Rectal smooth muscle tissue (tissue), 1 donor: ENCODE data around the gene NRP2.

ENCODE experiments used
- H3K27ac ChIP-seq: one replicate; pipeline ENCODE4 v1.7.0; 2013; ENCODE audit warnings: low read depth, low read length, inconsistent platforms
- H3K27me3 ChIP-seq: one replicate; pipeline ENCODE4 v1.7.0; 2013; ENCODE audit warnings: low read length; ENCODE audit not compliant: control insufficient read depth, insufficient read depth
- H3K36me3 ChIP-seq: one replicate; pipeline ENCODE4 v1.7.0; 2013; ENCODE audit warnings: low read length; ENCODE audit not compliant: control insufficient read depth, insufficient read depth
- H3K4me1 ChIP-seq: one replicate; pipeline ENCODE4 v1.7.0; 2013; ENCODE audit warnings: low read length; ENCODE audit not compliant: control insufficient read depth, insufficient read depth
- H3K4me3 ChIP-seq: one replicate; pipeline ENCODE4 v1.7.0; 2013; ENCODE audit warnings: low read length
- H3K9ac ChIP-seq: one replicate; pipeline ENCODE4 v1.7.0; 2013; ENCODE audit warnings: low read length

The NRP2 gene

DNA sequence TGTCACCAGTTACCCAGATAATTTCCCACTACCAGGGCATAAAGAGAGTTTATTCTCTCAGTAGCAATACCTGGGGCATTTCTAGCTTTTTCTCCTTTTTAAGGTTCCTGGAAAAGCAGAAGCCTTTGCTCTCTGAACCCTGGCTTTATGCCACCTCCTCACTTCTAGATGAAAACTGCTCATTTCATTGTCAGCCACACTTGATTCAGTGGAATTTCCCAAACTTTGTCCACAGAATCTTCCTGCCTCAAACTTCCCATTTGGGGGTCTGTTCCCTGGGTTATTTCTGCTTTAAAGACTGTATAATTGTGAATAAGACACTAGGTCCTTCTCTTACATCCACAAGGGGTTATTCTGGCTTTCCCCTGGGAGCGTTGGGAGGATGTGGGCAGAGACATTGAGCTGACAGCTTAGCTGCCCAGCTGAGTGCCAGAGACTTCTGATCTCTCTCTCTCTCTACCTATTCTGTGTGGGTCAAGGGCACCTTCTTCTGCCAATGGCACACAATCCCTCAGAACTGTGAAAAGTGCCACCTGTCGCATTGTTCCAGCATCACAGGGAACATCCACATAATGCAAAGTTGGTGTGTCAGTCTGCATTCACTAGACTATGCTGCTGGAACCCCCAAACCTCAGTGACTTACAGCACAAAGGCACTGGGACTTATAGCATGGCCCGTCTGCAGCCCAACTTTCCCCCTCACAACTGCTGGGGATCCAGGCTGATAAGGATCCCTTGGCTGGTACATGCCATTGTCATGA, 19.9 kb upstream of the NRP2 start:
- H3K27me3 ChIP-seq, result peaks cover 2% of the 10 kb centered on the region
- H3K9ac ChIP-seq, result no peak overlapping the region
- H3K27ac ChIP-seq, result no peak overlapping the region
- H3K4me3 ChIP-seq, result no peak overlapping the region
- H3K4me1 ChIP-seq, result peaks cover 11% of the 10 kb centered on the region
- no peaks in the 10 kb centered on the region for H3K36me3 ChIP-seq

DNA sequence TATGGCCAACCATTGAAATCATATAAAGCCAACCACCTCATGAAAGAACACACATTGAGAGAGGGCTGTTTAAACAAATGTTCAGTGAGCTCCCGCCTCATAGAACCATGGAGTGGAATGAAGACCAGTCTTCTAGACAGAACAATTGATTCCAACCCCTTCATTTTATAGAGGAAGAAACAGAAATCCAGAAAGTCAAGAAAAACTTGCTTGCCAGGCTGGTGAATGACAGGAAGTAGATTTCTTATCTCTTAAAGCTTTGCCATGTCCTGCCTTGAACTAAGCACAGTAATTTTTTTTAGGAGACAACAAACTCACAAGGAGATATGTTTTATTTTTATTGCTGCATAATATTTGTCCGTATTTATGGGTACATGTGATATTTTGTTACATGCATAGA, 16.5 kb upstream of the NRP2 start:
- H3K9ac ChIP-seq, result no peak overlapping the region
- no peaks in the 10 kb centered on the region for H3K4me1 ChIP-seq
- no peaks in the 10 kb centered on the region for H3K36me3 ChIP-seq
- no peak overlapping the region for H3K4me3 ChIP-seq
- H3K27me3 ChIP-seq, result peaks cover 2% of the 10 kb centered on the region
- H3K27ac ChIP-seq, result no peak overlapping the region

- H3K4me1 ChIP-seq, result no peaks in the 10 kb centered on the region
- no peaks in the 10 kb centered on the region for H3K27me3 ChIP-seq
- H3K4me3 ChIP-seq, result no peak overlapping the region
- no peaks in the 10 kb centered on the region for H3K36me3 ChIP-seq
- no peak overlapping the region for H3K27ac ChIP-seq
- no peak overlapping the region for H3K9ac ChIP-seq
Observed at GRCh38 chr2:205670292-205670691, 12.0 kb upstream of the NRP2 start.

- Histone ChIP-seq H3K27me3 (no peaks in the 10 kb centered on the region), H3K4me1 (no peaks in the 10 kb centered on the region), H3K27ac (no peak overlapping the region), H3K36me3 (no peaks in the 10 kb centered on the region), H3K9ac (no peak overlapping the region), H3K4me3 (no peak overlapping the region)
Observed at GRCh38 chr2:205673312-205673711, 9.0 kb upstream of the NRP2 start.

DNA sequence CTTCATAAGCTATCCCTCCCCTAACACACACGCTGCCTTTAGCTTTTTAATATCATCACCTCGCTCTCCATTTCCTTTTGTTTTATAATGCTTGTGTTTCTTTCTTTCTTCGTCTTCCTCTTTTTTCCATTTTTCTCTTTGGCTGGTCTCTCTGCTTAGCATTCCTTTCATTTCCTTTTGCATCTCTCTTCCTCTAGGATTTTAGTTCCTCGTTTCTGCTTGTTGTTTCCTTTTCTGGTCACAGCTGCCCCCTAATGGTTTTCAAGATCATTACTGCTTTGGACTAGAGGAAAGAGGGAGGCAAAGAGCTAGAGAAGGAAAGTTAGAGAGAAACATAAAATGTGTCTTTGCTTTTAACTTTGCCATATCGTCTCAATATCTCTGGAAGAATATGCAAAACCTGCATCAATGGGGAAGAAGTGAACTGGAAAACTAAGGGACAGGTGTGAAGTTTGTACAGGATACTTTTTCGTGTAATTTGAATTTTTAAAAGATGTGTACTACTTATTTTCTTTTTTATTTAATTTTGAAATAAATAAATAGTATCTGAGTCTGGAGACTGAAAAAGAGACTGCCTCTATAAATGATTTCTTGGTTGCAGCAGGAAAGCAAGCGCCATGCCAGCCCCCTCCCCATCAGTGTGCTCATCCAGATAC, 6.3 kb upstream of the NRP2 start:
- Histone ChIP-seq H3K27me3 (no peaks in the 10 kb centered on the region), H3K4me3 (no peak overlapping the region), H3K4me1 (no peaks in the 10 kb centered on the region), H3K9ac (no peak overlapping the region), H3K27ac (no peak overlapping the region), H3K36me3 (no peaks in the 10 kb centered on the region)

GRCh38 chr2:205678541-205679142, 3.7 kb upstream of the NRP2 start:
- H3K4me3 ChIP-seq, result no peak overlapping the region
- no peak overlapping the region for H3K9ac ChIP-seq
- H3K4me1 ChIP-seq, result peaks cover 4% of the 10 kb centered on the region
- peaks cover under 1% of the 10 kb centered on the region for H3K27me3 ChIP-seq
- H3K36me3 ChIP-seq, result no peaks in the 10 kb centered on the region
- H3K27ac ChIP-seq, result no peak overlapping the region

- Histone ChIP-seq H3K9ac (no peak overlapping the region), H3K27ac (no peak overlapping the region), H3K36me3 (no peaks in the 10 kb centered on the region), H3K4me1 (peaks cover 4% of the 10 kb centered on the region), H3K27me3 (peaks cover 4% of the 10 kb centered on the region), H3K4me3 (no peak overlapping the region)
Observed at GRCh38 chr2:205679410-205680009, 2.8 kb upstream of the NRP2 start.

DNA sequence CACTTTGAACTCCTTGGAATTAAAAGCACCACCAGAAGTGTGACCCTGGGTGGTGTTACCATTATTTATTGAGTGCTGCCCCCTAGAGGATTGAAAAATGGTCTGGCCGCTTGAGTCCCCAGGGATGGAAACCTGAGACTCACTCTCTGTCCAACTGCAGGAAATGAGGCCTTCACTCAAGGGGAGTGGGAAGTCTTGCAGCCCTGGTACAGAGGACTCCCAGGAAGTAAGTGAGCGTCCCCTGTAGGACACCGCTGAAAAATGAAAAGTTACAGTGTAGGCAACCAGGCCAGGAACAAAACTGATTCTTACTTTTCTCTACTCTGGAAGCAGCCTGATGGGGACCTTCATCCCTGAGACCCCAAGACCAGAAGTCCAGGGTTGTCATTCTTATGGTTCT, 2.2 kb upstream of the NRP2 start:
- H3K4me3 ChIP-seq, result no peak overlapping the region
- H3K27me3 ChIP-seq, result peaks cover 7% of the 10 kb centered on the region
- H3K27ac ChIP-seq, result no peak overlapping the region
- H3K36me3 ChIP-seq, result peaks cover 2% of the 10 kb centered on the region
- H3K9ac ChIP-seq, result no peak overlapping the region
- H3K4me1 ChIP-seq, result peaks cover 4% of the 10 kb centered on the region

DNA sequence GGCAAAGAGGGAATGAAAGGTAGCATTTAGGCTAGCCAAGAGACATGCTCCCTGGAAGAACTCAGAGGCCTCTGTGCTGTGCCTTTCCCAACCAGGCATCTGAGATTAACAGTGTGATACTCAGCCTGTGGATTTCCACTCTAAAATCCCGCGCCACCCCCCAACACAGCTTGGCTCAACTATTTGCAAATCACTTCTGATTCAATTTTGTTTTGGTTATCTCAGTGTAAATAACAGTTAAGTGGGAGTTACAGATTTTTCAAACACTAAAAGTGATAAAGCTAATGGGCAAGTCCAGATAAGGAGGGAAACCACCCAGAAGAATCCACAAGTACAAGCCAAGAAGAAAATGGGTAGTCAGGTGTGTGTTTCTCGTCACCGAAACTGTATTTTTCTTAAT, 1.4 kb upstream of the NRP2 start:
- peaks cover 4% of the 10 kb centered on the region for H3K4me1 ChIP-seq
- no peak overlapping the region for H3K27ac ChIP-seq
- peaks cover 2% of the 10 kb centered on the region for H3K36me3 ChIP-seq
- H3K9ac ChIP-seq, result no peak overlapping the region
- H3K4me3 ChIP-seq, result no peak overlapping the region
- H3K27me3 ChIP-seq, result peaks cover 7% of the 10 kb centered on the region

DNA sequence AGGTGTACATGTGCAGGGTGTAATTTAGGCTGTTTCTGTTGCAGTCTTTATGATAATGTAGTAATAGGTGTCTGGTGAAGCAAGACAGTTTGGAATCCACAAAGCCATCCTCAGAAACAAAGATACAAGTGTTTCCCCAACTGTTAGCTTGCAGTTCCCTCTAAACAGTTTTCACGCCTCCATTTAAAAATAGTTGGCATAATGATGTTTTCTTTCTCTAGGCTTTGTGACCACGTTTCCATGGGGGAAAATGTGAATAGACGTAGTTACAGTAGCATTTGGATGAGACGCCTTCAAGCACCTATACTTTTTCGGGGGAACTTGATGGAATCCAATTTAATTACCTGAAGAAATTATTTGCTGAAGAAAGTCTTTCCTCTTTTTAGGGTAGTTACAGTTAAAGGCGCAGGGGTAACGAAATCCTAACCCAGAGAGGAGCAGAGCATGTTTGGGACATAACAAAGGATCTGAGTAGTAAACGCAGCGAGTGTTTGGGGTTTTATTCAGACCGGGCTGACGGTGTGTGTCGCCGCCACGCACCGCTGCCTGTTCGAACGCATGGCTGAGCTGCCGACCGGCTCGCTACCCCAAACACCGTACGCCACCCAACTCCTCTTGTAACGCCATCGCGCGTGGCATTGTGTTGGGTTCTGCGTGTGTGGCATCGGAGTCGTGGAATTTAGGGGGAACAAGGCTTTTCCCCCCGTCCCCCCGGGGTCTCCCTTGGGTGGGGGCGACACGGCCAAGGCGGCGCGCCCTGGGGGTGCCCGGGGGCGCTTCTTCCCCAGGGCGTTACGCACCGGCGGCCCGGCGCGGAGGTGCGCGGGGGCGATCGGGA, 681 bp upstream of the NRP2 start:
- peaks cover 2% of the 10 kb centered on the region for H3K36me3 ChIP-seq
- H3K27ac ChIP-seq, result peak overlapping the region; percentile 97
- no peak overlapping the region for H3K9ac ChIP-seq
- peaks cover 4% of the 10 kb centered on the region for H3K4me1 ChIP-seq
- H3K27me3 ChIP-seq, result peaks cover 7% of the 10 kb centered on the region
- peak overlapping the region; percentile 84 for H3K4me3 ChIP-seq

DNA sequence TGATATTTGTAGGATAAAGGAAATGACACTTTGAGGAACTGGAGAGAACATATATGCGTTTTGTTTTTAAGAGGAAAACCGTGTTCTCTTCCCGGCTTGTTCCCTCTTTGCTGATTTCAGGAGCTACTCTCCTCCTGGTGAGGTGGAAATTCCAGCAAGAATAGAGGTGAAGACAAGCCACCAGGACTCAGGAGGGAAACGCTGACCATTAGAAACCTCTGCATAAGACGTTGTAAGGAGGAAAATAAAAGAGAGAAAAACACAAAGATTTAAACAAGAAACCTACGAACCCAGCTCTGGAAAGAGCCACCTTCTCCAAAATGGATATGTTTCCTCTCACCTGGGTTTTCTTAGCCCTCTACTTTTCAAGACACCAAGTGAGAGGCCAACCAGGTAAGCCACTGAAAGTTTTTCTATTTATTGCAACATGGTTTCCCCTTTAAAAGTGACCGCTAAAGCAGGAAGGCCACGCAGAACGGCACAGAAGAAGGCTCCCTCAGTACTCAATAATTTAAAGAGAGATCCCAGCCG, 735 bp downstream of the NRP2 start:
- peaks cover 7% of the 10 kb centered on the region for H3K27me3 ChIP-seq
- peak overlapping the region; percentile 38 for H3K9ac ChIP-seq
- H3K36me3 ChIP-seq, result peaks cover 2% of the 10 kb centered on the region
- H3K27ac ChIP-seq, result peak overlapping the region; percentile 97
- H3K4me1 ChIP-seq, result peaks cover 8% of the 10 kb centered on the region
- peak overlapping the region; percentile 84 for H3K4me3 ChIP-seq
